Measurements from ENCODE around the gene OR5B21.

Gene OR5B21

GRCh38 chr11:58493676-58494075 is 14.2 kb downstream of the OR5B21 start:
- no peak for DNase-seq (ENCODE audit: low read depth)

- DNase-seq (ENCODE audit: low read depth) = no peak
These were observed 17.1 kb downstream of the OR5B21 start for GRCh38 chr11:58490827-58491226.

- no peak for DNase-seq (ENCODE audit: low read depth)
These were observed 20.7 kb downstream of the OR5B21 start for GRCh38 chr11:58487170-58487569.

GRCh38 chr11:58485961-58486360 is 21.9 kb downstream of the OR5B21 start:
- DNase-seq (ENCODE audit: low read depth) = no peak

GRCh38 chr11:58471892-58472291 is 36.0 kb downstream of the OR5B21 start:
- DNase-seq (ENCODE audit: low read depth) = no peak

- no peak for DNase-seq (ENCODE audit: low read depth)
These were observed 41.6 kb downstream of the OR5B21 start for GRCh38 chr11:58466293-58466692.

GRCh38 chr11:58465690-58466089 is 42.2 kb downstream of the OR5B21 start:
- no peak for DNase-seq (ENCODE audit: low read depth)
